Gastrocnemius medialis (tissue), 4 donors: ENCODE measurements around the gene ZNF414.
"Not testable (repeated sequence)": the region's sequence is repeated elsewhere in the genome, so short reads cannot be mapped to it uniquely, and the experiment has no call there.

Source experiments
- CTCF ChIP-seq, 5 experiments: fragments of 450-650 bp in 3 of 5; fragments of 200-600 bp in 2 of 5; sonication (generic) in 2 of 5; IDR thresholded peaks in 4 of 5; conservative IDR thresholded peaks in 1 of 5; 1 replicate in 4 of 5; 2 replicates in 1 of 5; pipeline ENCODE4 v1.5.1; 2016 to 2019; ENCODE audit warnings: antibody characterized with exemption in 5 of 5, mild to moderate bottlenecking in 3 of 5, moderate library complexity in 3 of 5
- POLR2A ChIP-seq, 2 donors: fragments of 450-650 bp; IDR thresholded peaks; one replicate each; pipeline ENCODE4 v1.6.1; 2017; ENCODE audit warnings: antibody characterized with exemption in 2 of 2, mild to moderate bottlenecking in 2 of 2, moderate library complexity in 2 of 2

DNA sequence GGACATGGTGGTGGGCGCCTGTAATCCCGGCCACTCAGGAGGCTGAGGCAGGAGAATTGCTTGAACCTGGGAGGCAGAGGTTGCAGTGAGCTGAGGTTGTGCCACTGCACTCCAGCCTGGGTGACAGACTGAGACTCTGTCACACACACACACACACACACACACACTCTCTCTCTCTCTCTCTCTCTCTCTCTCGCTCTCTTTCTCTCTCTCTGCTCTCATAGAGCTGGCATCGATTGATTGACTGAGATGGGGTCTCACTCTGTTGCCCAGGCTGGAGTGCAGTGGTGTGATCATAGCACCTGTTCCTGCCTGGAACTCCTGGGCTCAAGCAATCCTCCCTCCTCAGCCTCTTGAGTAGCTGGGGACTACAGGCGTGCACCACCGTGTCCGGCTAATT lies 39.8 kb upstream of the ZNF414 start:
- not testable (repeated sequence) for TF ChIP-seq CTCF (IDR thresholded peaks at IDR 0.05 in 4 of 5, conservative IDR thresholded peaks at IDR 0.05 in 1 of 5); POLR2A (IDR thresholded peaks at IDR 0.05)
